GM23248 (cell line): ENCODE measurements around the gene DDX4.

Experiments
- EZH2 ChIP-seq: fragments of 200-600 bp; sonication (generic); IDR thresholded peaks from 2 replicates; pipeline ENCODE4 v1.6.1; 2018; ENCODE audit warnings: antibody characterized with exemption, mild to moderate bottlenecking; ENCODE audit not compliant: insufficient read depth, poor library complexity, severe bottlenecking
- EZH2phosphoT487 ChIP-seq: fragments of 200-600 bp; sonication (generic); IDR thresholded peaks from 2 replicates; pipeline ENCODE4 v1.6.1; 2018; ENCODE audit warnings: antibody characterized with exemption, moderate library complexity, mild to moderate bottlenecking, low read depth; ENCODE audit not compliant: insufficient read depth

DNA sequence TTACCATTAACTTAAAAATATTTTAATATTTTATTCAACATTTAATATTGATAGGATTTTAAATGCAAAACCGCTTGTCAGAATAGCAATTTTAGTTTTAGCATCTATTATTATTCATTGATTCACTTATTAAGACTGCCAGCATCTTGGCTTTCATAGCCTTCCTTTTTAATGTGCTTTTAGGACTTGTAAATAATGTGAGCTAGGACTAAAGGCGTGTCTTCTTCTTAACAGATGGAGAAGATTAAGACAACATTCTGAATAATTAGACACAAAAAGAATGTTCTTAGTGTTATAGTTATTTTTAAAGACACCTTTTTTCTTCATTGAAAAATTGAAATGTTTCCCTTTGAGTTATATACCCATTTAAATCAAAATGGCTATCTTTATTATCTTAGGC, 120.2 kb downstream of the DDX4 start:
- TF ChIP-seq EZH2 = no peak
- TF ChIP-seq EZH2phosphoT487 = no peak
